OCI-LY7 (cell line): ENCODE measurements around the gene LZIC. TPM values are rescaled to one million over a fixed set of nuclear protein-coding genes. Genes with fewer than 3 reads are reported as not detected.
A peak's percentile ranks its signal among the peaks of the same experiment; 100 is the strongest.

Experiments used
- BruUV-seq: library from RNA; stranded (reverse); fragments of 400-500 nt; replicated peaks from 2 replicates; lab custom pipeline; 2021; lab: Mats Ljungman, UMichigan
- CTCF ChIA-PET: fragments of 300-600 bp; sonication (Branson Sonifier 250); formaldehyde crosslinking; loops from one replicate; lab custom pipeline; 2022; ENCODE audit warnings: antibody characterized with exemption; ENCODE audit not compliant: unreplicated experiment; lab: Charles Lee
- POLR2A ChIA-PET: fragments of 300-600 bp; sonication (Branson Sonifier 250); formaldehyde crosslinking; loops from one replicate; lab custom pipeline; 2022; ENCODE audit warnings: antibody characterized with exemption; lab: Charles Lee
- DNase-seq: peaks from one replicate; pipeline ENCODE4 v3.0.0-alpha.2; 2015; ENCODE audit warnings: low spot score
- H2AFZ ChIP-seq: fragments of 200-600 bp; sonication (generic), shearing (Covaris generic); 2 replicates; pipeline ENCODE4 v1.6.1; 2014; ENCODE audit warnings: mild to moderate bottlenecking, antibody characterized with exemption, low read length, moderate library complexity
- H3K27ac ChIP-seq: fragments of 200-600 bp; sonication (generic); 2 replicates; pipeline ENCODE4 v1.5.1; 2014; ENCODE audit warnings: mixed run types, low read depth, mild to moderate bottlenecking, moderate library complexity, low read length, inconsistent platforms; ENCODE audit not compliant: poor library complexity, severe bottlenecking
- H3K36me3 ChIP-seq: fragments of 200-600 bp; sonication (generic); 2 replicates; pipeline ENCODE4 v1.6.1; 2014; ENCODE audit warnings: mild to moderate bottlenecking, antibody characterized with exemption, low read length, moderate library complexity, mixed read lengths; ENCODE audit not compliant: insufficient read depth
- H3K4me1 ChIP-seq: fragments of 200-600 bp; sonication (generic); 2 replicates; pipeline ENCODE4 v1.5.1; 2014; ENCODE audit warnings: mild to moderate bottlenecking, low read length; ENCODE audit not compliant: insufficient read depth, poor library complexity, severe bottlenecking
- H3K4me2 ChIP-seq: fragments of 200-600 bp; sonication (generic); 2 replicates; pipeline ENCODE4 v1.6.1; 2014; ENCODE audit warnings: mild to moderate bottlenecking, low read length
- H3K4me3 ChIP-seq: fragments of 200-600 bp; sonication (generic); 2 replicates; pipeline ENCODE4 v1.5.1; 2014; ENCODE audit warnings: mild to moderate bottlenecking, low read depth, low read length; ENCODE audit not compliant: poor library complexity, severe bottlenecking
- H3K79me2 ChIP-seq: fragments of 200-600 bp; sonication (generic); 2 replicates; pipeline ENCODE4 v1.6.1; 2016; ENCODE audit warnings: low read depth, mild to moderate bottlenecking, low read length, moderate library complexity, mixed read lengths; ENCODE audit not compliant: insufficient read depth
- H3K9me2 ChIP-seq: fragments of 200-600 bp; sonication (generic); 2 replicates; pipeline ENCODE4 v1.6.1; 2016; ENCODE audit warnings: mild to moderate bottlenecking, low read length, mixed read lengths; ENCODE audit not compliant: insufficient read depth
- H3K9me3 ChIP-seq: fragments of 200-600 bp; sonication (generic); 2 replicates; pipeline ENCODE4 v1.6.1; 2014; ENCODE audit warnings: mild to moderate bottlenecking, mixed run types, low read length, mixed read lengths
- H4K20me1 ChIP-seq: fragments of 200-600 bp; sonication (generic); 2 replicates; pipeline ENCODE4 v1.6.1; 2014; ENCODE audit warnings: mild to moderate bottlenecking, antibody characterized with exemption, low read length, moderate library complexity, mixed read lengths; ENCODE audit not compliant: insufficient read depth
- CTCF ChIP-seq: fragments of 200-600 bp; sonication (generic); conservative IDR thresholded peaks from 2 replicates; pipeline ENCODE4 v1.5.1; 2014; ENCODE audit warnings: mild to moderate bottlenecking, antibody characterized with exemption, low read length, moderate library complexity, mixed read lengths
- EZH2phosphoT487 ChIP-seq: fragments of 200-600 bp; sonication (generic); IDR thresholded peaks from 2 replicates; pipeline ENCODE4 v1.6.1; 2018; ENCODE audit warnings: low read depth, borderline replicate concordance, mild to moderate bottlenecking, mixed run types, antibody characterized with exemption, low read length, moderate library complexity, mixed read lengths
- intact Hi-C: fragments of 100-400 bp; cut with micrococcal nuclease; formaldehyde crosslinking; loops from one replicate; pipeline ENCODE4 v1.10.0; 2022; ENCODE audit not compliant: unreplicated experiment
- total RNA-seq, 2 experiments: library from RNA; depleted of rRNA in 1 of 2; stranded (reverse); fragments of >200 nt in 1 of 2; shearing (Covaris generic) in 1 of 2; gene quantifications; 2 replicates each; pipeline ENCODE4 v1.2.3, GENCODE V29; 2014 to 2022

The LZIC gene
- total RNA-seq, 2 experiments from 2014 or later = 19.1 to 31.4 TPM

GRCh38 chr1:9916452-9916851 lies 26.7 kb downstream of the LZIC start:
- intact Hi-C loops = no loop called here
- H3K4me2 ChIP-seq = no peak overlapping the region
- H3K9me3 ChIP-seq = no peaks in the 10 kb centered on the region
- H3K27ac ChIP-seq = no peak overlapping the region
- no peak for TF ChIP-seq CTCF
- no peak for TF ChIP-seq EZH2phosphoT487
- POLR2A ChIA-PET = interaction anchor here (0.8 kb wide), 1 partner anchor 90 kb away, joined by 7 read pairs; no protein-coding TSS in a partner anchor
- no peak overlapping the region for H3K4me3 ChIP-seq
- H3K36me3 ChIP-seq = no peaks in the 10 kb centered on the region
- BruUV-seq = no TSS peak
- no peaks in the 10 kb centered on the region for H4K20me1 ChIP-seq
- H3K4me1 ChIP-seq = peaks cover 2% of the 10 kb centered on the region
- H2AFZ ChIP-seq = no peak overlapping the region
- no peaks in the 10 kb centered on the region for H3K79me2 ChIP-seq
- CTCF ChIA-PET = no interaction called here
- no peak for DNase-seq
- no peaks in the 10 kb centered on the region for H3K9me2 ChIP-seq

- CTCF ChIA-PET = no interaction called here
Measured at GRCh38 chr1:9914610-9914937, 28.6 kb downstream of the LZIC start.

More at GRCh38 chr1:9914610-9914937, 28.6 kb downstream of the LZIC start:
- no TSS peak for BruUV-seq
- no peaks in the 10 kb centered on the region for H3K36me3 ChIP-seq
- H3K4me3 ChIP-seq = no peak overlapping the region
- no peak for DNase-seq
- peak; percentile 67 for TF ChIP-seq CTCF
- no peak for TF ChIP-seq EZH2phosphoT487
- no peaks in the 10 kb centered on the region for H3K9me2 ChIP-seq
- H2AFZ ChIP-seq = no peak overlapping the region
- intact Hi-C loops = no loop called here
- no peaks in the 10 kb centered on the region for H4K20me1 ChIP-seq
- no peak overlapping the region for H3K27ac ChIP-seq
- H3K4me1 ChIP-seq = peaks cover 7% of the 10 kb centered on the region
- H3K9me3 ChIP-seq = no peaks in the 10 kb centered on the region
- no peaks in the 10 kb centered on the region for H3K79me2 ChIP-seq
- POLR2A ChIA-PET = interaction anchor here (0.8 kb wide), 1 partner anchor 36 kb away, joined by 3 read pairs; no protein-coding TSS in a partner anchor
- H3K4me2 ChIP-seq = no peak overlapping the region
